Measurements from ENCODE around the gene CRY2. TPM values are rescaled to one million over a fixed set of nuclear protein-coding genes. Genes with fewer than 3 reads are reported as not detected.

CRY2 gene
- total and polyA plus RNA-seq, 2 of the 13 experiments (the other 11 are each of a cell fraction or from before 2014, with no cell fraction given) = 10.1 to 12.2 TPM

GRCh38 chr11:45899448-45900174 is 52.3 kb downstream of the CRY2 start (continued):
- TF ChIP-seq ZBTB44 (CRISPR knock-in tag; IDR thresholded peaks at IDR 0.05) = no peak
- no peak for TF ChIP-seq ZNF101 (CRISPR knock-in tag; IDR thresholded peaks at IDR 0.05; ENCODE audit: borderline replicate concordance, low read depth)
- TF ChIP-seq PRDM10 (CRISPR knock-in tag; IDR thresholded peaks at IDR 0.05; ENCODE audit: low read depth) = peak; percentile 98
- TF ChIP-seq ZBTB4 (CRISPR knock-in tag; IDR thresholded peaks at IDR 0.05; ENCODE audit: borderline replicate concordance) = no peak
- TF ChIP-seq NFATC3 (CRISPR knock-in tag; IDR thresholded peaks at IDR 0.05) = no peak
- no peak for TF ChIP-seq SRSF4 (IDR thresholded peaks at IDR 0.05; ENCODE audit: low read depth, low read length, poor library complexity, severe bottlenecking)
- no peak for TF ChIP-seq NFAT5 (CRISPR knock-in tag; IDR thresholded peaks at IDR 0.05)
- no peak for TF ChIP-seq MAFF (IDR thresholded peaks at IDR 0.05; ENCODE audit: low read depth, low read length)
- TF ChIP-seq SMAD3 (CRISPR knock-in tag; IDR thresholded peaks at IDR 0.05) = no peak
- no peak for TF ChIP-seq MXD4 (CRISPR knock-in tag; IDR thresholded peaks at IDR 0.05)
- TF ChIP-seq SAFB2 (CRISPR knock-in tag; IDR thresholded peaks at IDR 0.05; ENCODE audit: borderline replicate concordance, low read depth) = 0 out of 2 replicates have a peak, but pooled peaks have one; percentile 39

All from HepG2 (cell line).